Measurements from ENCODE around the gene PTPN2.
A peak's percentile ranks its signal among the peaks of the same experiment; 100 is the strongest.

PTPN2 gene

GRCh38 chr18:12769644-12770440 is 114.2 kb downstream of the PTPN2 start:
- DNase-seq (ENCODE audit: low read depth): no peak
- TF ChIP-seq, protein P1, sequence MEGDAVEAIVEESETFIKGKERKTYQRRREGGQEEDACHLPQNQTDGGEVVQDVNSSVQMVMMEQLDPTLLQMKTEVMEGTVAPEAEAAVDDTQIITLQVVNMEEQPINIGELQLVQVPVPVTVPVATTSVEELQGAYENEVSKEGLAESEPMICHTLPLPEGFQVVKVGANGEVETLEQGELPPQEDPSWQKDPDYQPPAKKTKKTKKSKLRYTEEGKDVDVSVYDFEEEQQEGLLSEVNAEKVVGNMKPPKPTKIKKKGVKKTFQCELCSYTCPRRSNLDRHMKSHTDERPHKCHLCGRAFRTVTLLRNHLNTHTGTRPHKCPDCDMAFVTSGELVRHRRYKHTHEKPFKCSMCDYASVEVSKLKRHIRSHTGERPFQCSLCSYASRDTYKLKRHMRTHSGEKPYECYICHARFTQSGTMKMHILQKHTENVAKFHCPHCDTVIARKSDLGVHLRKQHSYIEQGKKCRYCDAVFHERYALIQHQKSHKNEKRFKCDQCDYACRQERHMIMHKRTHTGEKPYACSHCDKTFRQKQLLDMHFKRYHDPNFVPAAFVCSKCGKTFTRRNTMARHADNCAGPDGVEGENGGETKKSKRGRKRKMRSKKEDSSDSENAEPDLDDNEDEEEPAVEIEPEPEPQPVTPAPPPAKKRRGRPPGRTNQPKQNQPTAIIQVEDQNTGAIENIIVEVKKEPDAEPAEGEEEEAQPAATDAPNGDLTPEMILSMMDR (IDR thresholded peaks at IDR 0.05; ENCODE audit: insufficient read depth, low read depth, low read length, missing control alignments): no peak

DNA sequence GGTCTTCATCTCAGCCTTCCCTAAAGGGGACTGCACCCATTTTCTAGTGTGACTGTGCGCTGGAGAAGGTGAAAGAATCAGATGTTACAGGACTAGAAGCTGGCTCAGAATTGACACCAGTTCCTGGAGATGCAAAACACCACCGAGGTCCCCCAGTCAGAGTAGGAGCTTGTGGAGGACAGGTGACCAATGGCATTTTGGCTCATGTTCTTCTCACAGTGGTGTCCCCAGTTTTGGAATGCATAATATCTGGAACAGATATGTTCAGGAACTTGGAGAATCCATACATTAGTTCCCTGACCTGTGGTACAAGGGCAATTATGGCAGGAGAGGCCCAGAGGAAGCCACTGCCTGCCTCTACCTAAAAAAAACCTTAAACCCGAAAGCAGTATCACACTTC is 114.9 kb downstream of the PTPN2 start:
- no peak for DNase-seq (ENCODE audit: low read depth)
- no peak overlapping the region for H3K4me3 ChIP-seq (ENCODE audit: low read length)
- TF ChIP-seq, protein P1 (IDR thresholded peaks at IDR 0.05; ENCODE audit: insufficient read depth, low read depth, low read length, missing control alignments): no peak

More at GRCh38 chr18:12769644-12770440, 114.2 kb downstream of the PTPN2 start:
- H3K4me3 ChIP-seq (ENCODE audit: low read length): no peak overlapping the region

GRCh38 chr18:12768625-12769024 is 115.4 kb downstream of the PTPN2 start:
- no peak overlapping the region for H3K4me3 ChIP-seq (ENCODE audit: low read length)
- peak; percentile 62 for DNase-seq (ENCODE audit: low read depth)
- TF ChIP-seq, protein P1 (IDR thresholded peaks at IDR 0.05; ENCODE audit: insufficient read depth, low read depth, low read length, missing control alignments): no peak

- TF ChIP-seq, protein P1 (IDR thresholded peaks at IDR 0.05; ENCODE audit: insufficient read depth, low read depth, low read length, missing control alignments): no peak
- no peak for DNase-seq (ENCODE audit: low read depth)
- no peak overlapping the region for H3K4me3 ChIP-seq (ENCODE audit: low read length)
These were observed 116.4 kb downstream of the PTPN2 start for GRCh38 chr18:12767580-12768155.

DNA sequence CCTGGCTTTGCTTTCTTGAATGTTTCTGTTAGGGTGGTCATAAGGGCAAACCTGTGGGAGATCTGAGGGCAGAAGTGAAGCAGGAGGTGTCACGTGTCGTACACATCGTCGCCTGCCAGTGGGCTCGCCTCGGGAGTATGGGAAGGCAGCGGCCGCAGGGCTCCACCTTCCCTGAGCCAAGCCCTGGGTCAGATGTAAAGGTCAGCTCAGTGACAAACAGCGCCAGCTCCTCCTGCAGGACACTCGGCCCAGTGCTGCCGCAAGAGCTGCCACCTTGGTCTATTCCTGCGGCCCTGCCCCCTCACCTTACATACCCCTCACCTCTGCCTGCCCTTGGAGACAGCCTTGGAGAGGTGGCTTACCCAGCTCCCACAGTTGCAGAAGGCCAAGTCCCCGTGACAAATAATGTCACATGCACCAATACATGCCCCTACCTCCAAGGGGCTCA is 117.0 kb downstream of the PTPN2 start:
- H3K4me3 ChIP-seq (ENCODE audit: low read length): no peak overlapping the region
- DNase-seq (ENCODE audit: low read depth): no peak
- TF ChIP-seq, protein P1 (IDR thresholded peaks at IDR 0.05; ENCODE audit: insufficient read depth, low read depth, low read length, missing control alignments): no peak

- no peak for DNase-seq (ENCODE audit: low read depth)
- no peak overlapping the region for H3K4me3 ChIP-seq (ENCODE audit: low read length)
- TF ChIP-seq, protein P1 (IDR thresholded peaks at IDR 0.05; ENCODE audit: insufficient read depth, low read depth, low read length, missing control alignments): no peak
These were observed 118.5 kb downstream of the PTPN2 start for GRCh38 chr18:12765586-12765985.
